PC-9 (cell line): ENCODE results near the gene AEN.

ENCODE experiments used
- EZH2 ChIP-seq: fragments of 200-600 bp; sonication (generic); IDR thresholded peaks from 2 replicates; pipeline ENCODE4 v1.8.0; 2017; ENCODE audit warnings: antibody characterized with exemption, low read depth
- TF ChIP-seq, protein P1 (sequence below): fragments of 200-600 bp; sonication (generic); conservative IDR thresholded peaks from 2 replicates; pipeline ENCODE4 v1.6.1; 2017; ENCODE audit warnings: mixed run types, antibody characterized with exemption, mild to moderate bottlenecking, moderate library complexity

DNA sequence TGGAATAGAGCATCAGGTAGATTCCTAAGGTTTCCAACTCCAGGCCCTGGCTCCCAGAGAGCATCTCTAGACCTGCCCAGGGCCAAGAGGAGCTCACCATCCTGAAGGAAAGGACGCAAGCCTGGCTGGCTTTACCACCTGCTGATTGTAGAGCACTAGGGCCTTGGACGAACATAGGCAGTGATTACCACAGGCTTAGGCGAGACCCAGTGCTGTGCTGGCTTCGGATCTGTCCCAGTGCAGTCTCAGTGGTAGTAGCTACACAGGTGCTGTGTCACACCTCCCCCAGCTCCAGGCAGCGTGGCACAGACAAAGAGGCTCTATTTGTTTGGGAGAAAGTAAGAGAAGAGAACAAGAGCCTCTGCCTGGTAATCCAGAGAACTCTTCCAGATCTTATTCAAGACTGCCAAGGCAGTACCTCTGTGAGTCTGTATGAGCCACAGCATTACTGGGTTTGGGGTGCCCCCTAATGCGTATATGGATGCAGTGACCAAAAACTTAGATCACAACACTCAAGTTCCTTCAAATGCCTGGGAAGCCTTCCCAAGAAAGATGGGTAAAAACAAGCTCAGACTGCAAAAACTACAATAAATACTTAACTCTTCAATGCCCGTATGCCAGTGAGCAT lies 43.1 kb downstream of the AEN start:
- TF ChIP-seq, protein P1, sequence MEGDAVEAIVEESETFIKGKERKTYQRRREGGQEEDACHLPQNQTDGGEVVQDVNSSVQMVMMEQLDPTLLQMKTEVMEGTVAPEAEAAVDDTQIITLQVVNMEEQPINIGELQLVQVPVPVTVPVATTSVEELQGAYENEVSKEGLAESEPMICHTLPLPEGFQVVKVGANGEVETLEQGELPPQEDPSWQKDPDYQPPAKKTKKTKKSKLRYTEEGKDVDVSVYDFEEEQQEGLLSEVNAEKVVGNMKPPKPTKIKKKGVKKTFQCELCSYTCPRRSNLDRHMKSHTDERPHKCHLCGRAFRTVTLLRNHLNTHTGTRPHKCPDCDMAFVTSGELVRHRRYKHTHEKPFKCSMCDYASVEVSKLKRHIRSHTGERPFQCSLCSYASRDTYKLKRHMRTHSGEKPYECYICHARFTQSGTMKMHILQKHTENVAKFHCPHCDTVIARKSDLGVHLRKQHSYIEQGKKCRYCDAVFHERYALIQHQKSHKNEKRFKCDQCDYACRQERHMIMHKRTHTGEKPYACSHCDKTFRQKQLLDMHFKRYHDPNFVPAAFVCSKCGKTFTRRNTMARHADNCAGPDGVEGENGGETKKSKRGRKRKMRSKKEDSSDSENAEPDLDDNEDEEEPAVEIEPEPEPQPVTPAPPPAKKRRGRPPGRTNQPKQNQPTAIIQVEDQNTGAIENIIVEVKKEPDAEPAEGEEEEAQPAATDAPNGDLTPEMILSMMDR: peak; percentile 31
- no peak for TF ChIP-seq EZH2
